ENCODE results near the gene CCDC93.

DNA sequence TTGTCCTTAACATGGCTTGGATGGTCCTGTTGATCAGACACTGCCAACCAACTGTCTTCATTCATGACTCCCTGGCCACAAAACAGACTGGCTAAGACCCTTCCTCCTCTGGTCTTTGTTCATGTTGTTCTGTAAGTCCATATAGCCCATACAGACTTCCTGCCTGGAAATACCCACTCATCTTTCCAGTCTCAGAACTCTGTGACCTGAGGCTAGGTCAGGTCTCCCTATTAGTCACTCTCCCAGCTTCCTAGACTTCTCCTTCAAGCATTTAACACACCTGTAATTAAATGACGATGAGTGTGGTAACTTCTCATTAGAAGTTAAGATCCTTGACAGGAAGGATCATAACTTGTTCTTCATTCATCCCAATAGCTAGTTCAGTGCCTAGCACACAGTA lies 56.3 kb downstream of the CCDC93 start:
- no peak for TF ChIP-seq POLR2AphosphoS5 (IDR thresholded peaks at IDR 0.05; ENCODE audit: low read depth, low read length)
- TF ChIP-seq POLR2A (IDR thresholded peaks at IDR 0.05; ENCODE audit: low read depth, low read length), result no peak
- no peak for TF ChIP-seq TAF1 (IDR thresholded peaks at IDR 0.05; ENCODE audit: borderline replicate concordance, low read depth, low read length)
